ENCODE data around the gene FAAP20.

DNA sequence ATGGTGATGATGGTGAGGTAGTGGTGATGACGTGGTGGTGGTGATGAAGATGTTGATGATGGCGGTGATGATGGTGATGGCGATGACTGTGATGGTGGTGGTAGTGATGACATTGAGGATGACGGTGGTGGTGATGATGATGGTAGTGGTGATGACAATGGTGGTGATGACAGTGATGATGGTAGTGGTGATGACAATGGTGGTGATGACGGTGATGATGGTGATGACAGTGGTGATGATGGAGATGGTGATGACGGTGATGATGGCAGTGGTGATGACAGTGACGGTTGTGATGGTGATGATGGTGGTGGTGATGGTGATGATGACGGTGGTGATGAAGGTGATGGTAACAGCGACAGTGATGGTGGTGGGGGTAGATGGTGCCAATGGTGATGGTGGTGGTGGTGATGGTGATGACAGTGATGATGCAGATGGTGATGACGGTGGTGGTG lies 39.4 kb downstream of the FAAP20 start:
- no peak for TF ChIP-seq SIRT6 (IDR thresholded peaks at IDR 0.05; ENCODE audit: low read length)
- TF ChIP-seq MAFK (IDR thresholded peaks at IDR 0.05; ENCODE audit: low read depth, low read length), result no peak

All from H1 (cell line).